ENCODE measurements around the gene JUNB. TPM values are rescaled to one million over a fixed set of nuclear protein-coding genes. Genes with fewer than 3 reads are reported as not detected.

JUNB gene
- total RNA-seq, 1 donor from 2014 or later = 1,161 TPM

- H3K9me3 ChIP-seq = no peaks in the 10 kb centered on the region
- H3K36me3 ChIP-seq = no peaks in the 10 kb centered on the region
- peaks cover 75% of the 10 kb centered on the region for H3K4me1 ChIP-seq
- no peak for DNase-seq (ENCODE audit: extremely low spot score in 2 of 2)
- H3K4me3 ChIP-seq = peak overlapping the region; percentile 45 to 59
- peak overlapping the region; percentile 97 for H3K27ac ChIP-seq
- intact Hi-C loops (cut with DNase I) = no loop called here
- TF ChIP-seq CTCF (IDR thresholded peaks at IDR 0.05) (no peak), POLR2A (IDR thresholded peaks at IDR 0.05) (peak in 1 of 2 donors; percentile 56), POLR2AphosphoS5 (IDR thresholded peaks at IDR 0.05; ENCODE audit: insufficient read depth in 1 of 2, low read depth in 1 of 2) (peak; percentile 21 to 85)
- no peaks in the 10 kb centered on the region for H3K27me3 ChIP-seq
Measured at GRCh38 chr19:12782424-12783290, 8.6 kb upstream of the JUNB start.

GRCh38 chr19:12783291-12783848 is 7.9 kb upstream of the JUNB start:
- no peak for DNase-seq (ENCODE audit: extremely low spot score in 2 of 2)
- Histone ChIP-seq H3K36me3 (no peaks in the 10 kb centered on the region), H3K4me3 (peak overlapping the region; percentile 45 to 59), H3K9me3 (no peaks in the 10 kb centered on the region), H3K27me3 (no peaks in the 10 kb centered on the region), H3K4me1 (peaks cover 76% of the 10 kb centered on the region), H3K27ac (peak overlapping the region; percentile 97)
- no peak for TF ChIP-seq POLR2AphosphoS5 (IDR thresholded peaks at IDR 0.05; ENCODE audit: insufficient read depth in 1 of 2, low read depth in 1 of 2)
- TF ChIP-seq CTCF (IDR thresholded peaks at IDR 0.05) = no peak
- TF ChIP-seq POLR2A (IDR thresholded peaks at IDR 0.05) = no peak
- intact Hi-C loops (cut with DNase I) = no loop called here

GRCh38 chr19:12783849-12784393 is 7.4 kb upstream of the JUNB start:
- H3K9me3 ChIP-seq = no peaks in the 10 kb centered on the region
- peak overlapping the region; percentile 97 for H3K27ac ChIP-seq
- no peaks in the 10 kb centered on the region for H3K27me3 ChIP-seq
- DNase-seq (ENCODE audit: extremely low spot score in 2 of 2) = no peak
- intact Hi-C loops (cut with DNase I) = no loop called here
- H3K4me1 ChIP-seq = peaks cover 76% of the 10 kb centered on the region
- TF ChIP-seq CTCF (IDR thresholded peaks at IDR 0.05) (no peak), POLR2AphosphoS5 (IDR thresholded peaks at IDR 0.05; ENCODE audit: insufficient read depth in 1 of 2, low read depth in 1 of 2) (no peak), POLR2A (IDR thresholded peaks at IDR 0.05) (no peak)
- H3K36me3 ChIP-seq = no peaks in the 10 kb centered on the region
- H3K4me3 ChIP-seq = peak overlapping the region in 1 of 2 donors; percentile 45

- DNase-seq (ENCODE audit: extremely low spot score in 2 of 2) = no peak
- TF ChIP-seq CTCF (IDR thresholded peaks at IDR 0.05) (no peak), POLR2A (IDR thresholded peaks at IDR 0.05) (no peak)
- H3K27me3 ChIP-seq = no peaks in the 10 kb centered on the region
- H3K36me3 ChIP-seq = no peaks in the 10 kb centered on the region
- peak overlapping the region in 1 of 2 donors; percentile 7 for H3K4me3 ChIP-seq
- peaks cover 76% of the 10 kb centered on the region for H3K4me1 ChIP-seq
- intact Hi-C loops (cut with DNase I) = no loop called here
- H3K9me3 ChIP-seq = no peaks in the 10 kb centered on the region
- H3K27ac ChIP-seq = peak overlapping the region; percentile 97
Measured at GRCh38 chr19:12784394-12784870, 6.9 kb upstream of the JUNB start.
